Lung (tissue), 12 donors: ENCODE results near the gene RGL3. TPM values are rescaled to one million over a fixed set of nuclear protein-coding genes. Genes with fewer than 3 reads are reported as not detected.

Experiments used
- ATAC-seq: fragments of 200-7000 bp; cut with Tn5 transposase; one replicate; pipeline ENCODE4 v1.9.1; 2020; ENCODE audit warnings: moderate number of reproducible peaks; ENCODE audit not compliant: insufficient read depth, low FRiP score
- DNase-seq, 3 donors: peaks; one replicate each; pipeline ENCODE4 v3.0.0-alpha.2; 2013 to 2017
- H3K27ac ChIP-seq, 2 donors: one replicate each; pipeline ENCODE4 v1.5.1; 2013; ENCODE audit warnings: mild to moderate bottlenecking in 2 of 2, moderate library complexity in 2 of 2, control low read depth in 1 of 2, inconsistent platforms in 1 of 2, low read depth in 1 of 2, low read length in 1 of 2
- H3K27me3 ChIP-seq, 3 donors: one replicate each; pipeline ENCODE4 v1.5.1; 2013; ENCODE audit warnings: low read length in 2 of 3; ENCODE audit not compliant: control insufficient read depth in 3 of 3, insufficient read depth in 3 of 3
- H3K36me3 ChIP-seq, 4 donors: one replicate each; pipeline ENCODE4 v1.5.1; 2013; ENCODE audit warnings: low read length in 4 of 4, mild to moderate bottlenecking in 1 of 4, moderate library complexity in 1 of 4; ENCODE audit not compliant: control insufficient read depth in 4 of 4, insufficient read depth in 4 of 4
- H3K4me1 ChIP-seq, 5 donors: one replicate each; pipeline ENCODE4 v1.5.1; 2013; ENCODE audit warnings: low read length in 5 of 5, mild to moderate bottlenecking in 2 of 5, moderate library complexity in 1 of 5; ENCODE audit not compliant: control insufficient read depth in 5 of 5, insufficient read depth in 5 of 5
- H3K4me3 ChIP-seq: one replicate; pipeline ENCODE4 v1.5.1; 2013; ENCODE audit warnings: mild to moderate bottlenecking, control low read depth, moderate library complexity
- H3K9ac ChIP-seq, 2 donors: one replicate each; pipeline ENCODE4 v1.5.1; 2013; ENCODE audit warnings: low read length in 2 of 2, control low read depth in 1 of 2; ENCODE audit not compliant: insufficient read depth in 1 of 2
- H3K9me3 ChIP-seq, 4 donors: one replicate each; pipeline ENCODE4 v1.5.1; 2013; ENCODE audit warnings: low read length in 3 of 4, mild to moderate bottlenecking in 1 of 4, moderate library complexity in 1 of 4; ENCODE audit not compliant: control insufficient read depth in 4 of 4, insufficient read depth in 3 of 4
- CTCF ChIP-seq: IDR thresholded peaks from 2 replicates; pipeline ENCODE4 v1.5.1; 2012; ENCODE audit warnings: mild to moderate bottlenecking; ENCODE audit errors: control extremely low read depth, extremely low read depth
- WGBS, 2 donors: extraction: QIAGEN DNeasy Blood & Tissue Kit; methylation state at CpG; one replicate each; pipeline ENCODE4 v1.1.7; 2013; 5-methylcytosine and 5-hydroxymethylcytosine counted together
- polyA plus RNA-seq, 2 donors: library from polyadenylated mRNA; stranded (reverse); fragments of 200-250 nt; gene quantifications; one replicate each; pipeline ENCODE4 v1.2.1, GENCODE V29; 2013
- total RNA-seq, 2 donors: library from RNA; depleted of rRNA in 1 of 2; stranded (reverse); fragments of >200 nt in 1 of 2; gene quantifications; one replicate each; pipeline ENCODE4 v1.2.1, GENCODE V29; 2014 to 2021
- donor health status: control.
- donor health status: control.
- donor health status: Bipolar disorder and iron deficiency.
- donor health status: healthy.
- donor health status: DM: yes; HTN: yes; CAD: no.

RGL3 gene
- total and polyA plus RNA-seq, 4 donors = 10.4 to 45.2 (median 37.3) TPM

DNA sequence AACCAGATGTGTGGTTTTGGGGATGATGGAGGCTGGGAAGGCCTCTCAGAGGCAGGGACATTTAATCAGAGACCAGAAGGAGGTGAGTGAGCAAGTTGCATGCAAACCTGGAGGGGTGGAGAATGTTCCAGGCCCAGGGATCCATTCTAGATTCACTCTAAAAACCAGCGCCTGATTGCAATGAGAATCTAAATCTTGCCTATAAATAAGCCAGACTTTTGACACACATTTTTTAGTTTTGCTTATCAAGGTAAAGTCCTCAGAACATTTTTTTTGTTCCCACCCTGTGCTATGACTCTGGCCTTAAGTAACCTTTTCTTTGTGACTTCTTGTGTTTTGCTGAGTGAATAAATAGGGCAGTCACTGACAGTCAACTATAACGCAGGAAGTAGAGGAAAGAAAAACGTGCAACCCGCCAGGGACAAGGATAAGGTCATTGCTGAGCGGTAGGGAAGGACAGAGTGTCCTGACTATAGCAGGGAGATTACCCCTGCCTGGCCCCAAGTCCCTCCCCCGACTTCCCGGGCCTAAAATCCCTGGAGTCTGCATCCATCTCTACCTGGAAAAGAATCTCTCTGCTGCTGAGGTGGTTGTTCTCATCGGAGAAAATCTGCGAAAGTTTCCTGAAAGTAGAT is 14.4 kb downstream of the RGL3 start:
- peaks cover 0 to 7% (median 0%) of the 10 kb centered on the region in 3 donors for H3K27me3 ChIP-seq
- TF ChIP-seq CTCF = no peak
- H3K4me1 ChIP-seq = no peaks in the 10 kb centered on the region
- no peak for DNase-seq
- ATAC-seq = no peak
- H3K9me3 ChIP-seq = no peaks in the 10 kb centered on the region
- H3K4me3 ChIP-seq = no peak overlapping the region
- H3K27ac ChIP-seq = no peak overlapping the region
- peaks cover 0 to 9% (median 0%) of the 10 kb centered on the region in 4 donors for H3K36me3 ChIP-seq
- H3K9ac ChIP-seq = no peak overlapping the region
- WGBS, 2 donors = 68 to 69% methylated on average over 9 of the region's 9 CpGs

DNA sequence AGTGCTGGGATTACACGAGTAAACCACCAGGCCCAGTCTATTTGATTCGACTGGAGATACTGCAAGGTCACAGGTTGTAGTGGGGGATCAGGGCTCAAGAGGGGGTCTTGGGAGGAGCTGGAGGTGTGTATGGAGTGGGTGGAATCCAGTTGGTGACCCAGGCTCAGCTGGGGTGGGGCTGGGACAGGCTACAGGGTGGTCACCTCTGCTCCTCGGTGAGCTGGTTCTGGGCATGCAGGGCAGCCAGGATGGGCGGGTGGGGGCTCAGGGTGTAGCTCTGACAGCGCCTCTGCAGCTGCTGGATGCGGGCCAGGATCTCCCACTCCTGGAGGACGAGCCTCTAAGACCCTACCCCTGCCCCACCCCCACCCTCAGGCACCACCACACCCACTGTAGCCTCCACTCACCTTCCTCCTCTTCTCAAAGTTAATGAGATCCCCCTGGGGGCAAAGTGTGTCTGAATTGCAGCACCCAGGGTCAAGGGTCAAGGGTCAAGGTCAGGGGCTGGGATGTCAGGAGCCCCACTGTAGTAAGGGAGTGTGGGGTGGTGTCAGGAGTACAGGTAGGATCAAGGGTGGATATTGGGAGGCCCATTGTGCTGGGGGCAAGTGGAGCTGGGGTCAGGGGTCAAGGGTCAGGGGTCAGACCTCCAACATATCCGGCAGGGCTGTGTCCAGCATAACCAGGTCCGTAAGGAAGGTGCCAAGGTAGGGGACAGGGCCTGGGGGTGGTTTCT is 17.1 kb downstream of the RGL3 start:
- ATAC-seq (no peak), DNase-seq (no peak)
- H3K9ac ChIP-seq = no peak overlapping the region
- WGBS, 2 donors = 82 to 90% methylated on average over 8 to 9 of the region's 9 CpGs
- no peak for TF ChIP-seq CTCF
- H3K9me3 ChIP-seq = no peaks in the 10 kb centered on the region
- no peaks in the 10 kb centered on the region for H3K4me1 ChIP-seq
- peaks cover 0 to 12% (median 0%) of the 10 kb centered on the region in 4 donors for H3K36me3 ChIP-seq
- no peak overlapping the region for H3K4me3 ChIP-seq
- no peak overlapping the region for H3K27ac ChIP-seq
- peaks cover 0 to 3% (median 0%) of the 10 kb centered on the region in 3 donors for H3K27me3 ChIP-seq

GRCh38 chr19:11400798-11401197 is 18.3 kb downstream of the RGL3 start:
- peak in 1 of 3 donors; percentile 56 for DNase-seq
- no peak overlapping the region for H3K9ac ChIP-seq
- no peaks in the 10 kb centered on the region for H3K27me3 ChIP-seq
- no peaks in the 10 kb centered on the region for H3K4me1 ChIP-seq
- TF ChIP-seq CTCF = no peak
- no peak overlapping the region for H3K27ac ChIP-seq
- peaks cover 0 to 12% (median 0%) of the 10 kb centered on the region in 4 donors for H3K36me3 ChIP-seq
- ATAC-seq = no peak
- no peak overlapping the region for H3K4me3 ChIP-seq
- no peaks in the 10 kb centered on the region for H3K9me3 ChIP-seq
- 93 to 95% methylated on average over 1 of the region's 1 CpG for WGBS, 2 donors
